DND-41 (cell line): ENCODE data around the gene AHSG.

ENCODE experiments used
- CTCF ChIP-seq: IDR thresholded peaks from 2 replicates; pipeline ENCODE4 v1.5.1; 2012; ENCODE audit warnings: borderline replicate concordance, low read length, moderate library complexity, mild to moderate bottlenecking; ENCODE audit not compliant: poor library complexity, severe bottlenecking; ENCODE audit errors: extremely low read depth
- EZH2 ChIP-seq: IDR thresholded peaks from 3 replicates; pipeline ENCODE4 v1.6.1; 2012; ENCODE audit warnings: borderline replicate concordance, low read depth, mild to moderate bottlenecking, moderate library complexity, low read length, inconsistent platforms; ENCODE audit not compliant: severe bottlenecking

DNA sequence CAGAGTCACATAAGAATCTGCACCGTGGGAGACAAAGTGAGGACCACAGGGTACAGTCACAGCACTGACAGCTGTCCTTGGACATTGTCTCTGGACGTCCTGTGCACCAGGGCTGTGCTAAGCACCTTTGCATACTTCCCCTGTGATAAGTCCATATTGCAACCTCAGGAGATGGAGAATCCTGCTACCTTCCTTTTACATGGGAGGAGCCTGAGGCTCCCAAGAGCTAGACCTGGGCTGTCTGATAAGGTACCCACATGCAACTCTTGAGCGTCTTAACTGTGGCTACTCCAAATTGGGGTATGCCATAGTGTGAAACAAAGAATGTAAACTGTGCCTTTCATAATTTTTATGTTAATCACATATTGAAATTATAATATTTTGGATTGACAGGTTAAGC, 24.8 kb downstream of the AHSG start:
- TF ChIP-seq CTCF (no peak), EZH2 (no peak)
